Raji (cell line): Measurements from ENCODE around the gene RAB21.

Experiments used
- POLR2A ChIP-seq: IDR thresholded peaks from 2 replicates; pipeline ENCODE4 v1.6.1; 2011; ENCODE audit warnings: low read depth, low read length, control low read depth; ENCODE audit not compliant: insufficient read depth

The RAB21 gene

GRCh38 chr12:71828813-71829212 is 74.2 kb downstream of the RAB21 start:
- TF ChIP-seq POLR2A = no peak

GRCh38 chr12:71837356-71837755 is 82.7 kb downstream of the RAB21 start:
- TF ChIP-seq POLR2A = no peak

DNA sequence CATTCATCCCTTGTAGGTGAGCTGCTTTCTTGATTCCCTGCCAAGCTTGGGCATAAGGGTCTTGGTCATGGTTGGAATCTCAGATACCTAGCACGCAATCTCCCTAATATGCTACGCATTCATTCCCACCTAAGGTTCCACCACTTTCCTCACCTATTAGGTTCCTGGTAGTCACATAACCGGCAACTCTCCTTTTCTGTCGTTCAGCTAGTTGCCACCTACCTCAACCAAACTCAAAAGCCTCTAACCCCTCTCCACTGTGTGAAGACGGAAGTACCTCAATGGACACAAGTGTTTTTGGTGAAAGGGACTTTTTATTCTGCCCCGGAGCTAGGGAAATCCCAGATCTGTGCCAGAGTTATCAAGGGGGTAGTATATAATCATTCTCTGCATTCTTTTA is 83.6 kb downstream of the RAB21 start:
- no peak for TF ChIP-seq POLR2A

DNA sequence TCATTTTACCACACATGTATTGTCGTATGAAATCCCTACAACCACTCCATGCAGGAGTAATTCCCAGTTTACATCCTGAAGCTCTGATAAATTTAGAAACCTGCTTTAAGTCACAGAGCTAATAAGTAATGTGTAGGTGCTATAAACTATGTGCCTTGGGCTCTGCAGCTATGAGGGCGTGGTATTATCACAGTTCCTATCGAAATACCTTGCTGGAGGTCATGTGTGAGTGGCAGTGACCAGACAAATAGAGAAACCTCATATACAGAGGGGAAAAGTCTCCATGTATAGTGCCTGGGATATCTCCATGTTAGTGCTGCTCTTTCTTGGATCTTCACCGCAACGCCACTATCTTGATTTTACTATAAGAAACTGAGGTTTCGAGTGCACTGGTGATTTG is 84.0 kb downstream of the RAB21 start:
- no peak for TF ChIP-seq POLR2A

GRCh38 chr12:71840231-71840847 is 85.7 kb downstream of the RAB21 start:
- no peak for TF ChIP-seq POLR2A

- TF ChIP-seq POLR2A = no peak
These were observed 91.8 kb downstream of the RAB21 start for GRCh38 chr12:71846322-71846940.

GRCh38 chr12:71848212-71848611 is 93.5 kb downstream of the RAB21 start:
- TF ChIP-seq POLR2A = no peak

- TF ChIP-seq POLR2A = no peak
These were observed 94.6 kb downstream of the RAB21 start for GRCh38 chr12:71849109-71849851.
